Mesothelial cell of epicardium (in vitro differentiated cells): ENCODE data around the gene RASSF9. TPM values are rescaled to one million over a fixed set of nuclear protein-coding genes. Genes with fewer than 3 reads are reported as not detected.

Source experiments
- DNase-seq, 2 experiments: peaks; one replicate each; pipeline ENCODE4 v3.0.0; 2021; ENCODE audit warnings: low spot score in 2 of 2; ENCODE audit not compliant: unreplicated experiment in 2 of 2
- H3K27ac Mint-ChIP-seq: 2 replicates; pipeline ENCODE4 v1.8.0; 2021; ENCODE audit warnings: mixed read lengths
- H3K27me3 Mint-ChIP-seq: 2 replicates; pipeline ENCODE4 v1.8.0; 2021; ENCODE audit warnings: low read depth, mixed read lengths
- H3K36me3 Mint-ChIP-seq: 2 replicates; pipeline ENCODE4 v1.8.0; 2021; ENCODE audit warnings: mixed read lengths
- H3K4me1 Mint-ChIP-seq: 2 replicates; pipeline ENCODE4 v1.8.0; 2021; ENCODE audit warnings: mixed read lengths
- H3K4me3 Mint-ChIP-seq: 2 replicates; pipeline ENCODE4 v1.8.0; 2021; ENCODE audit warnings: mild to moderate bottlenecking, moderate library complexity, mixed read lengths
- H3K9me3 Mint-ChIP-seq: 2 replicates; pipeline ENCODE4 v1.8.0; 2021; ENCODE audit warnings: mixed read lengths
- CTCF ChIP-seq: fragments of 200-600 bp; sonication (generic); IDR thresholded peaks from one replicate; pipeline ENCODE4 v1.5.0; 2021; ENCODE audit warnings: antibody characterized with exemption; ENCODE audit not compliant: unreplicated experiment
- total RNA-seq: library from RNA; stranded (reverse); gene quantifications from 3 replicates; pipeline ENCODE4 v1.2.1, GENCODE V29; 2021

RASSF9 gene
- total RNA-seq, 1 donor from 2014 or later = 4.9 TPM

- Mint-ChIP-seq H3K4me3 (no peak overlapping the region), H3K36me3 (no peaks in the 10 kb centered on the region), H3K27ac (no peak overlapping the region), H3K4me1 (peaks cover 26% of the 10 kb centered on the region), H3K9me3 (peaks cover 8% of the 10 kb centered on the region), H3K27me3 (no peaks in the 10 kb centered on the region)
- TF ChIP-seq CTCF = no peak
- DNase-seq = no peak
Measured at GRCh38 chr12:85829391-85829790, 6.8 kb downstream of the RASSF9 start.

GRCh38 chr12:85828576-85828975, 7.6 kb downstream of the RASSF9 start:
- no peak overlapping the region for H3K4me3 Mint-ChIP-seq
- TF ChIP-seq CTCF = no peak
- peaks cover 23% of the 10 kb centered on the region for H3K4me1 Mint-ChIP-seq
- no peak for DNase-seq
- peaks cover 8% of the 10 kb centered on the region for H3K9me3 Mint-ChIP-seq
- H3K27ac Mint-ChIP-seq = no peak overlapping the region
- no peaks in the 10 kb centered on the region for H3K27me3 Mint-ChIP-seq
- no peaks in the 10 kb centered on the region for H3K36me3 Mint-ChIP-seq

GRCh38 chr12:85825746-85826145, 10.5 kb downstream of the RASSF9 start:
- H3K9me3 Mint-ChIP-seq = peaks cover 12% of the 10 kb centered on the region
- no peak overlapping the region for H3K27ac Mint-ChIP-seq
- no peak for DNase-seq
- H3K4me3 Mint-ChIP-seq = no peak overlapping the region
- H3K27me3 Mint-ChIP-seq = no peaks in the 10 kb centered on the region
- no peak for TF ChIP-seq CTCF
- peaks cover 4% of the 10 kb centered on the region for H3K36me3 Mint-ChIP-seq
- peaks cover 23% of the 10 kb centered on the region for H3K4me1 Mint-ChIP-seq

GRCh38 chr12:85823436-85824180, 12.6 kb downstream of the RASSF9 start:
- H3K4me3 Mint-ChIP-seq = no peak overlapping the region
- H3K4me1 Mint-ChIP-seq = peaks cover 23% of the 10 kb centered on the region
- no peak for TF ChIP-seq CTCF
- no peak overlapping the region for H3K27ac Mint-ChIP-seq
- no peaks in the 10 kb centered on the region for H3K27me3 Mint-ChIP-seq
- DNase-seq = no peak
- H3K9me3 Mint-ChIP-seq = peaks cover 8% of the 10 kb centered on the region
- peaks cover 4% of the 10 kb centered on the region for H3K36me3 Mint-ChIP-seq

- Mint-ChIP-seq H3K9me3 (peaks cover 4% of the 10 kb centered on the region), H3K4me1 (peaks cover 23% of the 10 kb centered on the region), H3K27me3 (no peaks in the 10 kb centered on the region), H3K36me3 (peaks cover 4% of the 10 kb centered on the region), H3K4me3 (no peak overlapping the region), H3K27ac (peak overlapping the region; percentile 32)
- no peak for TF ChIP-seq CTCF
- no peak for DNase-seq
Measured at GRCh38 chr12:85821759-85822158, 14.4 kb downstream of the RASSF9 start.
